ENCODE results near the gene LYG2. TPM values are rescaled to one million over a fixed set of nuclear protein-coding genes. Genes with fewer than 3 reads are reported as not detected.

LYG2 gene
- total and polyA plus RNA-seq, 2 of the 4 experiments (the other 2 are of a cell fraction) = not detected

- H2BK5ac ChIP-seq (ENCODE audit: low read depth, low read length, poor library complexity, severe bottlenecking) = no peak overlapping the region
Observed at GRCh38 chr2:99198103-99198841, 57.2 kb downstream of the LYG2 start.

More at GRCh38 chr2:99198103-99198841, 57.2 kb downstream of the LYG2 start:
- Histone ChIP-seq H3K9me3 (ENCODE audit: control insufficient read depth, insufficient read depth, low read length) (no peaks in the 10 kb centered on the region), H3K9ac (ENCODE audit: low read depth, low read length) (no peak overlapping the region), H3K23ac (ENCODE audit: low read depth, low read length) (no peak overlapping the region), H3K27ac (ENCODE audit: insufficient read depth, low read length) (no peak overlapping the region), H2AK5ac (ENCODE audit: low read depth, low read length) (no peak overlapping the region), H3K27me3 (ENCODE audit: control insufficient read depth, insufficient read depth, low read length) (no peaks in the 10 kb centered on the region), H4K5ac (ENCODE audit: low read depth, low read length) (no peak overlapping the region), H3K4me3 (ENCODE audit: insufficient read depth, low read depth, low read length) (no peak overlapping the region), H2AFZ (replicated peaks; ENCODE audit: low read length, poor library complexity) (no peak overlapping the region), H2BK20ac (ENCODE audit: low read depth, low read length) (no peak overlapping the region), H4K91ac (ENCODE audit: insufficient read depth, low read depth, low read length) (no peak overlapping the region), H3K14ac (replicated peaks; ENCODE audit: low read depth, low read length) (no peak overlapping the region), H3K79me1 (ENCODE audit: low read depth in 1 of 2, low read length in 2 of 2) (no peaks in the 10 kb centered on the region), H3K4ac (ENCODE audit: low read depth, low read length) (no peak overlapping the region), H2AK9ac (replicated peaks; ENCODE audit: low read depth, low read length, poor library complexity) (no peak overlapping the region), H4K8ac (ENCODE audit: low read depth in 2 of 2, low read length in 2 of 2) (no peak overlapping the region), H2BK15ac (ENCODE audit: low read depth, low read length) (no peak overlapping the region), H2BK120ac (ENCODE audit: low read depth, low read length) (no peak overlapping the region), H3K56ac (ENCODE audit: extremely low read depth, insufficient read depth, low read length) (no peak overlapping the region), H3K4me1 (ENCODE audit: control insufficient read depth, insufficient read depth, low read length) (no peaks in the 10 kb centered on the region), H3K4me2 (ENCODE audit: low read depth, low read length) (no peak overlapping the region), H3K18ac (ENCODE audit: low read depth, low read length) (no peak overlapping the region), H4K20me1 (ENCODE audit: insufficient read depth, low read length) (no peaks in the 10 kb centered on the region), H3K9me1 (ENCODE audit: insufficient read depth, low read length) (peaks cover 2% of the 10 kb centered on the region; the same call in 1 of the 2 replicates), H3K36me3 (ENCODE audit: control insufficient read depth, insufficient read depth, low read length) (peaks cover 14% of the 10 kb centered on the region)
- ChIA-PET CTCF (no interaction called here), POLR2A (ENCODE audit: unreplicated experiment) (no interaction called here)
- in situ Hi-C loops (cut with MboI; ENCODE audit: low sequenced_read_pairs) = no loop called here
- TF ChIP-seq POLR2A (IDR thresholded peaks at IDR 0.05; ENCODE audit: low read depth, low read length) (no peak), MAFK (IDR thresholded peaks at IDR 0.05; ENCODE audit: low read depth, low read length) (no peak), MAZ (IDR thresholded peaks at IDR 0.05; ENCODE audit: borderline replicate concordance, low read depth, low read length) (no peak), CTCF (conservative IDR thresholded peaks at IDR 0.05; ENCODE audit: low read depth, low read length) (no peak), MXI1 (IDR thresholded peaks at IDR 0.05; ENCODE audit: borderline replicate concordance, low read depth, low read length) (no peak), FOS (IDR thresholded peaks at IDR 0.05; ENCODE audit: low read depth, low read length) (no peak), RFX5 (IDR thresholded peaks at IDR 0.05; ENCODE audit: low read depth, low read length) (no peak), BHLHE40 (IDR thresholded peaks at IDR 0.05; ENCODE audit: low read depth, low read length) (no peak), CEBPB (IDR thresholded peaks at IDR 0.05; ENCODE audit: low read depth, low read length) (no peak), ELK1 (IDR thresholded peaks at IDR 0.05; ENCODE audit: borderline replicate concordance, low read depth, low read length) (no peak), CHD1 (IDR thresholded peaks at IDR 0.05; ENCODE audit: low read depth, low read length) (no peak), RCOR1 (IDR thresholded peaks at IDR 0.05; ENCODE audit: insufficient replicate concordance, low read length) (no peak), SMC3 (IDR thresholded peaks at IDR 0.05; ENCODE audit: low read depth, low read length) (no peak), RAD21 (IDR thresholded peaks at IDR 0.05; ENCODE audit: low read length) (no peak), USF2 (IDR thresholded peaks at IDR 0.05; ENCODE audit: low read depth, low read length) (no peak), NFE2L2 (IDR thresholded peaks at IDR 0.05; ENCODE audit: low read depth, low read length) (no peak)
- no peak for DNase-seq
- no peak for ATAC-seq (ENCODE audit: low read depth)
- no TSS peak for BruUV-seq (replicated peaks)
- intact Hi-C loops (cut with micrococcal nuclease) = no loop called here
- dilution Hi-C loops (cut with HindIII; ENCODE audit: low sequenced_read_pairs, unreplicated experiment) = no loop called here
- WGBS, 2 experiments (ENCODE audit: extremely low coverage in 2 of 2, insufficient read length in 1 of 2) = 50% methylated on average over 1 of the region's 6 CpGs; no CpG with 5 or more reads in 1 of the 2 experiments
